Fibroblast of mammary gland (primary cell): Measurements from ENCODE around the gene HARBI1.
A peak's percentile ranks its signal among the peaks of the same experiment; 100 is the strongest.

Experiments used
- DNase-seq: peaks from one replicate; pipeline ENCODE4 v3.0.0-alpha.2; 2010; ENCODE audit warnings: low read depth
- H3K4me3 ChIP-seq: 2 replicates; pipeline ENCODE4 v1.5.1; 2011; ENCODE audit warnings: low read depth, mild to moderate bottlenecking, low read length, moderate library complexity; ENCODE audit not compliant: control insufficient read depth
- TF ChIP-seq, protein P1 (sequence below): conservative IDR thresholded peaks from 2 replicates; pipeline ENCODE4 v1.5.1; 2011; ENCODE audit warnings: low read depth, low read length, inconsistent platforms; ENCODE audit not compliant: control insufficient read depth, insufficient read depth

Gene HARBI1

GRCh38 chr11:46625406-46625805 is 8.4 kb upstream of the HARBI1 start:
- no peak overlapping the region for H3K4me3 ChIP-seq
- TF ChIP-seq, protein P1, sequence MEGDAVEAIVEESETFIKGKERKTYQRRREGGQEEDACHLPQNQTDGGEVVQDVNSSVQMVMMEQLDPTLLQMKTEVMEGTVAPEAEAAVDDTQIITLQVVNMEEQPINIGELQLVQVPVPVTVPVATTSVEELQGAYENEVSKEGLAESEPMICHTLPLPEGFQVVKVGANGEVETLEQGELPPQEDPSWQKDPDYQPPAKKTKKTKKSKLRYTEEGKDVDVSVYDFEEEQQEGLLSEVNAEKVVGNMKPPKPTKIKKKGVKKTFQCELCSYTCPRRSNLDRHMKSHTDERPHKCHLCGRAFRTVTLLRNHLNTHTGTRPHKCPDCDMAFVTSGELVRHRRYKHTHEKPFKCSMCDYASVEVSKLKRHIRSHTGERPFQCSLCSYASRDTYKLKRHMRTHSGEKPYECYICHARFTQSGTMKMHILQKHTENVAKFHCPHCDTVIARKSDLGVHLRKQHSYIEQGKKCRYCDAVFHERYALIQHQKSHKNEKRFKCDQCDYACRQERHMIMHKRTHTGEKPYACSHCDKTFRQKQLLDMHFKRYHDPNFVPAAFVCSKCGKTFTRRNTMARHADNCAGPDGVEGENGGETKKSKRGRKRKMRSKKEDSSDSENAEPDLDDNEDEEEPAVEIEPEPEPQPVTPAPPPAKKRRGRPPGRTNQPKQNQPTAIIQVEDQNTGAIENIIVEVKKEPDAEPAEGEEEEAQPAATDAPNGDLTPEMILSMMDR, result no peak
- no peak for DNase-seq

- TF ChIP-seq, protein P1, result no peak
- H3K4me3 ChIP-seq, result peak overlapping the region; percentile 16
- DNase-seq, result no peak
These were observed 1.8 kb upstream of the HARBI1 start for GRCh38 chr11:46618837-46619236.

DNA sequence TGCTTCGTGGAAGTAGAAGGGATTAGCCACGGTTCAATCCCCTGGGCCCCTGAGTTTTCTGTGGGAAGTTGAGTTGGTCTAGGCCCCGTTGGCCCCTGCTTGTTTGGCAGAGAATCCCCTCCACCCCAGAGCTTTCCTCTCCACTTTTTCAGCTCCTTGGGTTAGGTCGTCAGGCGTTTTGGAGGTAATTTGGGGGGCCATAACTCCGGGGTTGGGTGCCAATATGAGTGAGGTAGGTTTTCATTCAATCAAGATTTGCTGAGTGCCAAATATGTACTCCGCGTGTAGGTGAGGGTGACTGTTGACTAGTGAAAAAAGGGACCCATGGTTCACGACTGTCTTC is 916 bp upstream of the HARBI1 start:
- no peak for DNase-seq
- peak overlapping the region; percentile 100 for H3K4me3 ChIP-seq
- TF ChIP-seq, protein P1, result no peak

DNA sequence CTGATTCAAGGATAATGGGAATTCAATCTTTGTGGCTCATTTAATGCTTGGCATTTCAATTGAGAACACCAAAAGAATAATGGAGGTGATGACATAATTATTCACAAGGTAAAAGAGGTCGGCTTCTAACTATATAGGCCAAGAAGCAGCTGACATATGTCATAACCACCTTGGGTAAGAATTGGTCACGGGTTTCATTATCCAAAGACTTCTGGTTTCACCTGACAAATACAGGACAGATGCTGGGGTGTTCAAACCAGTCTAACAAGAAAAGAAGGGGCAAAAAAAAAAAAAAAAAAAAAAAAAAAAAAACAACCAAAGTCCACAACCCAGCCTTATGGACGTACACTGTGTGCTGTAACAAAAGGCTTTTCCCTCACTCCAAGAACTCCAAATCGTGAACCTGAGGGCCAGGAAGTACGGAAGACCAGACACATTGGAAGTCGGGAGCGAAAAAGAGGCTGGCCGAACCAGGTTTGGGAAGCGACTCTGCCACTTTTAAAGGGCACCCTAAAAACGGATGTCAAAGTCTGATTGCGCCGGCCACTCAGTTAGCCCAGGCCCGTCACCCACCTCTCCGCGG is 385 bp downstream of the HARBI1 start:
- no peak for DNase-seq
- TF ChIP-seq, protein P1, result no peak
- H3K4me3 ChIP-seq, result peak overlapping the region; percentile 100

DNA sequence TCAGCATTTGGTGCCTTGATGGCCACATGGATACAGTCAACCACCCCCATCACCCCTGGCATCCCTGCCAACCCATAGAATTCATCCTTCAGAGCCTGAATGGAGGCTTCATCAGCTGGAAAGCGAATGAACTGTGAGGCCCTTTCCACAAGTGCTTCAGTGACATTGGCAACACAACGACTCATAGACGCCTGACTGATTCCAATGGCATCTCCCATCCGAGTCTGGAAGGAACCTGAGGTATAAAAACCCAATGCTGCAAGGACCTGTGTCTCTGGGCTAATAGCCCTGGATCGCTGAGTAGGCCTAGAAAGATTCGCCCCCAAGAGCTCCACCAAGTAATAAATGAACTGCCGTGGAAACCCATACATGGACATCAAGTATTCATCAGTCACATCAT is 1.3 kb downstream of the HARBI1 start:
- no peak overlapping the region for H3K4me3 ChIP-seq
- no peak for DNase-seq
- TF ChIP-seq, protein P1, result no peak

- no peak for DNase-seq
- H3K4me3 ChIP-seq, result no peak overlapping the region
- TF ChIP-seq, protein P1, result no peak
These were observed 4.7 kb downstream of the HARBI1 start for GRCh38 chr11:46612326-46612725.
